ENCODE results near the gene NHLH2.

The NHLH2 gene

DNA sequence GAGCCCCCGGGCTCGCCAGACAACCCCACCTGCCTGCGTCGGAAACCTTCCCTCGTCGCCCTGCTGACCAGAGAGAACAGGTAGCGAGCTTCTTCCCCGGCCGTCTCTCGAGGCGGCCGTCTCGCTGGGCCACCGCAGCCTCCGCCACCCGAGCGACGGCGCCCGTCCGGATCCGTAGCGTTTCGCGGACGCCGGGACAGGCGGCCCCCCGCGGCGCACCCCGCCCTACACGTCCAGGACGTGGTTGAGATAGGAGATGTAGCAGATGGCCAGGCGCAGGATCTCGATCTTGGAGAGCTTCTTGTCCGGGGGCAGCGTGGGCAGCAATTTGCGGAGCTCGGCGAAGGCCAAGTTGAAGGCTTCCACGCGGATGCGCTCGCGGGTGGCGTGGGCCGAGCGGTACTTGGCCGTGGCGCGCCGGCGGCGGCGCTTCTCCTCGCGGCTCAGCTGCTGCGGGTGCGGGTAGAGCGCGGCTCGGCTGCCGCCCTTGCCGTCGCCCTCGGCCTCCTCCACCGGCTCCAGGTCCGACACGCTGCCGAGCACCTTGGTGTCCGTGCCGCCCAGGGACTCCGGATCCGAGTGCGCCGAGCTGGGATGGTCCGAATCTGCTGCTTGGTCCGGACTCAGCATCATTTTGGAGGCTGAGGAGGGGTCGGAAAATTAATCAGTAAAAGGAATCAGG lies 3.0 kb downstream of the NHLH2 start:
- no peak for DNase-seq

DNA sequence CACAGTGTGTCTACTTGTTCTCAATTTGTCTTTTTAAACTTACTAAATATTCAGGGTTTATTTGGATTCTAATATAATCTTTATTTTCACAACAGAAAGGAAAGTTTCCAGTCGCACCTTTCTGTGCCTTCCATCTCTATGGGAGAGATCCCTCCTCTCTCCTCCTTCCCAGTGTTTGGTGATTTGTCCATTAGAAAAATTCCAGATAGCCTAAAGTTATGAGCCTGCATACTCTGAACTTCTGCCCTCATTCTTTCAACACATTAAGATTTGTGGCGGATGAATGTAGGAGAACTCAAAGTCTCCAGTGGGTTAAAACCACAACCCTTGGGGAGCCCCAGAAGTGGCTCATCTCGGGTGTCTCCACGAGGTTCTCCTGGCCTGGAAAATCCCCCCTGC lies 3.6 kb downstream of the NHLH2 start:
- DNase-seq, result no peak

DNA sequence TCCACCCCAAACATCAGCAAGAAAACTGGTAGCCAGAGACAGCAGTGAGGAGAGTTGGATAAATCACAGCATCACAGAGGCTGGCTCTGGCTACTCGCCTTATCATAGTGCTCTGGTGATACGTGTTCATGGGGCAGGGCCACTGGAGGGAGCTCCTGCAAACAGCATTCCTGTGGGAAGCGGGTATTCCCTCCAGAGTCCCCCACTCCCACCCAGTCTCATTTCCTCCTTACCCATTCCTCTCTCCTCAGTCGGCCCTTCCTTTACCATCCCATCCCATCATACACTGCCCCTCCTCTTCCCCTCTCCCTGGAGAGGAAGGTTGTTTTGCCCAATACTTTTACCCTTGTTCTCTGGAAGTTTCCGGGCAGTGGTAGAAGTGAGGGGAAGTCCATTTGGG lies 7.1 kb downstream of the NHLH2 start:
- DNase-seq, result no peak

DNA sequence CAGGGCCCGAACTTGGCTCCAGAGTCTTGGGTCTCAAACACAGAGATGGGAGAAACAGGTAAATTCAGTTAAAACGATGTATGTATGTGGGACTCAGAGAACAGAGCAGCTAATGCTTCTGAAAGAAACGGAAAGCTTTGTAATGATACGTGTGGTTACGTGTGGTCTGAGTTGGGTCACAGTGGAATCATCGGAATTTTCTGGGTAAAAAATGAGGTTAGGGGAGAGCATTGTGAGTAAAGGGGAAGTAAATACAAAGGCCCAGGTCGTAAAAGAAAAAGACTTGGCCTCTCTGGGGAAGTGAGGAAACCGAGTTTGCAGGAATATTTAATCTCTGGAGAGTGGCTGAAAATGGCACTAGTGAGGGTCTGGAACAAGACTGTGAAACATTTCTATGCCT lies 8.3 kb downstream of the NHLH2 start:
- no peak for DNase-seq

DNA sequence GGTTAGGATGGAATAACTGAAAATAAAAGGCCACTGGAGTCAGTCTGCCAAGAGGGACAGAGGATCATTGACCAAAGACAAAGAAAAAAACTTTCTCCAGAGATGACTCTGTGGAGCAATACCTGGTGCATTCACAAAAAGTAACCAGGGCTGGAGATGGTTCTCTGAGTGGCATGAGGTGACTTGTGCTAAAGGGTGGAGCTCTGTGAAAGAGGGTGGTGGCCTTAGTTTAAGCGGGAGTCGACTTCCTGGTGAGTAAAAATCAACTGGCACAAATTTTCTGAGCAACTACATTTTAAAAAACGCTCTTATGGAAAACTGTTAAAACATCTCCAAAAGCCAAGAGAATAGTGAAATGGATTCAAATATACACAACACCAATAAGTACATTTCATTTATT lies 10.0 kb downstream of the NHLH2 start:
- DNase-seq, result no peak

DNA sequence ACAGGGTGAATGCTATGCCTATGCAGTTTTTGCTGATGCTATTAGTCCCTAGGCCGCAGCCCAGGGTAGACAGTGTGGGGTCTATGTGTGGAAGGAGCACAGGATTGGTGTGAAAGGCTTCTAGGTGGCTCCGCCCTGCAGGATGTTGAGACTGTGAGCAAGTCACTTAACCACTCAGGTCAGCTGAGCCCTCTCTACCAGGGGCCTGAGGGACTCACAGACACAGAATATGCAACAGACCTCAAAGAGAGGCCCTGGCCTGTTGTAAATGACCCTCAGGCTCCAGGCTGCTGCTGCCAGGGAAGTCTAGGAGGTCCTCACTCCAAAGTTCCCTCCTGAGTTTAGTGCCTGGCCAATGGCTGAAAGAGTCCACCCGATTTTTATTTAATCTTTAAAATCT lies 11.0 kb downstream of the NHLH2 start:
- no peak for DNase-seq

DNA sequence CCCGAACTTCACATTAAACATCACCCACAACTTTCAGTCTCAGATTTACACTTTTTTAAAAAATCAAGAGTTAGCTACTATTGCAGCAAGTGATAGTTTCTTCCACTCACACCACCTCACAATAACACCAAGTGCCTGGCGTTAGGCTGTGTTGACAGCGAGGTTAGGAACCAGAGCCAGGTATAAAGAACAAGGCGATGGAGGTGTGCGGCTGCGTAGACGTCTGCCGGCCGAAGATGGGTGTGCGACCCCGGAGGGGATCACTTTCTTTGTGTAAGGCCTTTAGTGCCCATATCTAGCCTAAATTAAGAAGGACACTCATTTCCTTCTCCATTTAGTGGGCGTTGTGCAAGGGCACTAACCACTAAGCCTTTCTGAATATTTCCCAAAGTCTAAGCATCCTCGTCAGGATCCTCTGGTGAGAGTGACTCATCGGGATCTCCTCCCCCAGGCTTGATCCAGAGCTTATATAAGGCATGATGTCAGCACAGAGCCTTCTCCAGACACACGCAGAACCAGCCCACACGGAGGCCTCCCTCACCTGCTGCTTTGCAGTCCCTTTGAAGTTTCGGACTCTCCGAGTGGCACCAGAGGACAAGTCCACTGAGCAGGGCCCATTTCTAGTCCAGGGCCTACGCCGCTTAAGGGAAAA lies 11.8 kb downstream of the NHLH2 start:
- no peak for DNase-seq

DNA sequence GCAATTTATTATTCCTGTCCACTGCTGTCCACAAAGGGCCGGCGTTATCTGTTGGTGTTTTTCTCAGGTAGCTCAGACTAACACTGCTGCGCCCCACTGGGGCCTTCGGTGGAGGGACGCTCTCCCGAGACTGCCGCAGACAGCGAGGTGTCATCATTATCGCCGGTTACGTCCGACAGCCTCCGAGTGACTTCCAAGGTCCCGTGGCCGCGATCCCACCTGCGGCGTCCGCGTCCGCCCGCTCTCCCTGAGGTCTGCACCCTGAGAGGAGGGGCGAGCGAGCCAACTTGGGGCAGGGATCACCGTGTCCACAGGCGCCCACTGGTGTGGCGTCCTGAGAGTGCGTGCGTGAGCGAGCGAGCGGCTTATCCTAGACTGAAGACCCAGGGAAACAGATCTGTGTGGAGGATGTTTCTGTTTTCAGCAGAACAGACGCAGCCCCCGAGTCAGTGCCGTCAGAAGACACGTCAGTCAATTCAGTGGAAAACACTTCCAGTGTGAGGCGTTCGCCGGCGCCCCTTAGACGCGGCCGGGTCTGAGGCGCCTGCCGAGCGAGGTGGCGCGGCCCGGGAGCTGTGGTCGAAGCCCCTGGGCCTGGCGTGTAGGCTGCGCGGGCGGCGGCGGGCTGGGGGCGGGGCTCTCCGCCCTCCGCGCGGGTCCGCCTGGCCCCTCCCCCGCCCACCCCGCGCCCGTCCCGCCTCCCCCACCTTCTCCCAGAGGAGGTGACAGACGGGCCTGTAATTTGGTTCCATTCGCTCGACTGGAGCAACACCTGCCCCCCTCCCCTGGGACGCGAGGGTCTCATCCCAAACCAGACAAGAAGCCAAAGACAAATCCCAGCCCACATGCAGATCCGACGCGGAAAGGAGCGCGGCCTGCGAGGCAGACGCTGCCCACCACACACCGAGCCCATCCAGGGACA lies 12.6 kb downstream of the NHLH2 start:
- no peak for DNase-seq

DNA sequence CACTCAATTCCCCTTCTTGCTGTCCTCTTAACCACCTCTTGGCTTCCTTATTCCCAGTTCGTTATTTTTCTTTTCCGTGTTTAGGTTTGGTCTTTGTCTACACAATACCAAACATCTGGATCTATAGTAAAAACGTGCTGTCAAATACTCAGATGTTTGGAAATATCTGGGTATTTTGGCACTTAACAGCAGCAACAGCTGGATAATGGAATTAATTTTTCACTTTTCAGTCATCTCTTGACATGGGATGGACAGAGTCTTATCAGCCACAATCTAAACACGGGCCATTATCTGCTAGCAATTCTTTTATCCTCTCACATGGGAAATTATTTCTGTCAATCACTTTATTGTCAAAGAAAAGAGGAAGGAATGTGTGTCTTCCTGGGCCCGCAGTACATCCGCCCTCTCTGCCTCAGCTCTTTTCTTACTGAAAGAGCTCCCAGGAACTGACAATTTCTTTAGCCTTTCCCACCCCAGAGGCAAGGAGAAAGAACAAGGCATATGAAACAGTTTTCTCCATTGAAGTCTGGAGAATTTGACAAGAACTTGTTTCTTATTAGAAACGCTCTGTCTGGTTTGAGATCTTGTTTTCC lies 13.4 kb downstream of the NHLH2 start:
- no peak for DNase-seq

DNA sequence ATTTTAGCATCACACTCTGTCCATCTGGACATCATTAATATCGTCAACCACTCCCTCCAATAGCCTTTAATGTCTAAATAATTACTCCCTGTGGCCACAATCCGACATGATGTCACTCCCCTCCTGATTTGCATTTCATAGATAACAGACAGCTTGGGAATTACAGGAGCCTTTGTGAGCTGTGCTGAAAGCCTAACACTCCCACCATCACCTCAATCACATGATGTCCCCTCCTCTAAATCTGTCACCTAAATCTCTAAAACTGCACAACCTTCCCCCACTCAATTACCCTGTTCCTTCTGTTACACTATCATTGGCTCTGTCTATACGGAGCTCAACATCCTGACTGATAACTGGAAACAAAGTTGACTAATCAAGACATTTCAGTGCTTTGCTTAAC lies 14.3 kb downstream of the NHLH2 start:
- no peak for DNase-seq

DNA sequence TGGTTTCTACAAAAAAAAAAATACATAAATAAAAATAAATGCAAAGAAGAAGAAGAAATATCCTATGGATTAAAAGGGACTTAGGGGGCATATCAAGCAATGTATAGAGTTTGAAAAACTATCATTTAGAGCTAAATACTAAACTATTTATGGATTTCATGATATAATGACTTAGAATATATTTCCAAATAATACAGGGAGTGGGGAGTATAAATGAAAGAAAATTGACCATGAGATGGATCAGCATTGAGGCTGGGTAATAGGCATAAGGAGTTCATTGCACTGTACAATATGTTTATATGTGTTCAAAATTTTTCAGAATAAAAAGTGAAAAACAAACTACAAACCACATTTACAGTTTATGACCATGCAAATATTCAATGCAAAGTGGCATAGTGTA lies 18.8 kb downstream of the NHLH2 start:
- no peak for DNase-seq

DNA sequence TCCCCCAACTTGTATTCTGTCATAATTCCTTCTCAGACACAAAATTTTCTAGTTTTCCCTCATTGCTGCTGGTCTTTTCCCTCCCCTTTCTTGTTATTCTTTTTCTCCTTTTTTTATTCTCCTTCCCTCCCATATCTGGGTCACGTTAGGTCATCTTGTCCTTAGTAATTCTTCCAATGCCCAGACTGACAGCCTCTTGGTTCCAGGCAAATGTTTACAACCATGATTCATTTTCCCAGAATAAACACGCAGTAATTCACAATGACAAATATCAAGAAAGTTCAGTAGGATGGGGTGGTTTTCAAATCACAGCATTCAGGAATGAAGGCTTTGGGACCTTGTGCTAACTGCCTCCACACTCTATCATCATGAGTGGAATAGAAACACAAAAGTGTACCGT lies 25.2 kb downstream of the NHLH2 start:
- DNase-seq, result no peak

DNA sequence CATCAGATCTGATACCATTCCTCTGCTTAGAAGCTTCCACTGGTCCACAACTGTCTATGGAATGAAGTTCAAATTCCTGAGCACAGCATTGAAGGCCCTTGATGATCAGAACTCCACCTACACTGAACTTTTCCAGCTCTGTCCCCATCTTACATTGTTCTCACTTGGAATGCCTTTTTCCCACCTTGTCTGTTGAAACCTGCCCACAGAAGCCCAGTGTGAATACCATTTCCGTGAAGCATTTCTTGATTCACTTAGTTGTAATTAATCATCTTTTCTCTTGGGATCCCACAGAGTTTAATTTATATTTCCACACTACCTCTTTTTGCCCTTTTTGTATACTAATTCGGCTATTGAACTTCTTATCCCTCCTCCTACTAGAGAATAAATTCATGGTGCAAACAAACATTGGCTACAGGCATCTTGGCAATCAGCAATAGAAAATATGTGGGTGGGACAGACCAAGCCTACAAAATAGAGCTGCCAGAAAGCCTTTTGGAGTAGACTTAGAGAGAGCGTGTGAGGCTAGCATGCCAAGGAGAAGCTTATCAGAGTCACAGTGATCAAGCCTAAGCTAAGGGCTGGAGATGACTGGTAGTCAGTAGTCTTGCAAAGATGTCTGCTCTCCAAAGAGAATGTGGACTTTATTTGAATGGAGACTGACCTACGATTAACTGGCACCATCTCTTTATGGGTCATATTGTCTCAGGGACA lies 26.1 kb downstream of the NHLH2 start:
- no peak for DNase-seq

DNA sequence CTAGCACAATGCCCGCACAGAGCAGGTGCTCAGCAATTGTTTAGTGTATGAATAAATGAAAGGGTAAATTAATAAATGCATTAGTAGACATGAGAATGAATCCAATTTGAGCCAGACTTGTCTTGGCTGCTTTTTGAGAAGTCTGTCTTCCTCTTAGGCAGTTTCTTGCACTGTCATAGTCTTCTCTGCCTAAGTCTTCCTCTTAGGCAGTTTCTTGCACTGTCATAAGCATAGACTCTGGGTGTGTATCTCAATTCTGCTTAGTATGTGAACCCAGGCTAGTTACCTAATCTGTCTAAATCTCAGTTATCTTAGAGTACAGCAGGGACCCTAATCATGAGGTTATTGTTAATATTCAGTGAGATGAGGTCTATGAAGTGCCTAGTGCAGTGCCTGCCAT lies 27.2 kb downstream of the NHLH2 start:
- no peak for DNase-seq

DNA sequence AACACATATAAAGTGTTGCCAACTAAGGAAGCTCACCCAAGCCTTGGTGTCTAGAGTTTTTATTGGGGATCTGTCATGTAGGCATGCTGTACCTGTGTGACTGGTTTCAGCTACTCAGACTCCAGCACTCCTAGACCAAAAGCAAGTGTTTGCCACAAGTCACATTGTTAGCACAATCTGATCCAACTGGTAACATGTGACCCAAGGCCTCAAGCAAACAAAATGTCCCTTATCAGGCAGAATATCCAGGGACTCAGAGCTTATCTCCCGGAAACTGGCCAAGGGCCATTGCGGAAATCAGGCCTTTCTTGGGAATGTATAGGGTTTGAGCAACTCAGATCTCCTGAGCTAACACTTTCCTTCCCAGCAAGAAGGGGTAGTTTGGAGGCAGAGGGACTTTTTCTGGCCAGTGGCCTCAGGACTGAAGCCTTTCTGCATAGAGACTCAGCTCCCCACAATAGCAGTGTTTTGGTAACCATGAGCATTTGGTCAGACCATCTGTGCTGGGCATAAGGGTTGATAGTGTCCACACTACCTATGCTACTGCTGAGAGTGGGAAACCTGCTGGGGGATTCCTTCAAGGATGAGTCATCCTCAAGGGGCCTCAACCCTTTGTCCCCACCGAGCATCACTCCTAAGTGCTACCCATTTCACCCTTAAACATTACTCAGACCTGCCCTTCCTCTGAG lies 29.6 kb downstream of the NHLH2 start:
- no peak for DNase-seq

DNA sequence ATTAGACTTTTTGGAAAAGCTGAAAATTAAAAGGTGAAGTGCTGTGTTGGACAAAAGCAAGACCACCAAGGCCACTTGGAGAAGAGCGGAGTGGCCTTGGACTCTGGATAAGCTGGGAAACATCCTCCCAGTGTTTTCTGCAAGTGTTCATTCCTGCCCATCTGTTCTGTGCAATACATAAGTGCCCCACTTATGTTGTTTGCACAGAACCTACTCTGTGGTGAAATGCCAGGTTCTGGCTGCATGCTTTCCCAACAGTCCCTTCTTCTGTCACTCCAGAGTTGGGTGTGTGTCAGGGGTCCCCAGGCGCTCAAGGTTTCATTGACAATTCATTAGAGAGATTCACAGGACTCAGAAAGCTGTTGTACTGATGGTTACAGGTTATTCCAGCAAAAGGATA lies 30.3 kb downstream of the NHLH2 start:
- no peak for DNase-seq

DNA sequence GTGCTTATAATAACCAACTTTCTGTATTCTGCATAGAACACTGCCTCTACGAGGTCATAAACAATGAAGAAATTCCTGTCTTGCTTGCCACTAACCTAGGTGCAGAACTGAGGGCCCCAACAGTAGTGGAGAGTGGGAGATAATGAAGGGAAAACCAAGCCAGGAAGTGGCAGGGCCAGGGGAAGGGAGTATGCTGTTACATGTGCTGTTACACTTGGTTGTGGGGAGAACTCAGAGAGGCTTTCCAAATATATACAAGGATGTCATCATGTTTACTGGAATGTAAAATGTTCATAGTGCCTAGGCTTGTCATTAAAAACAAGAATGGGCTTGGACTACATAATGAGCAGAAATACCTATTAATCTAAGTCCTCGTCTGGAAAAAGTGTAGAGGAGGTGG lies 31.1 kb downstream of the NHLH2 start:
- DNase-seq, result no peak

DNA sequence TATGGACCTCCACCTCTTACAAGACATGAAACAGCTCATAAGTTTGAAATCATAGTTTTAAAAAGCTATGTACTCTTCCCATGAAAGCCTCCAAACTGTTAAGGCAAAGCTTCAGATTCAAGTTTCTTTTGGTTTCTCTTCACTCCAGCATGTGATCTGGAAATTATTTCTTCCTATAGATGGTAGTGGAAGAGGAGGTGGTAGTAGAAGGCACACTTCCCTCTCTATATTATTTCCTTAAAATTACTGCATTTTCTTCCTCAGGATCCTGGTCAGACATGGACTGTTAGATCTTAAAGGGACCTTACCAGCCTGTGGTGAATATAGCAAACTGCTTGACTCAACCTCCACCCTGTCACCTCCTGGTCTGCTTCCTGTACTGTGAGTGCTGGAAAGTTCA lies 31.9 kb downstream of the NHLH2 start:
- no peak for DNase-seq

DNA sequence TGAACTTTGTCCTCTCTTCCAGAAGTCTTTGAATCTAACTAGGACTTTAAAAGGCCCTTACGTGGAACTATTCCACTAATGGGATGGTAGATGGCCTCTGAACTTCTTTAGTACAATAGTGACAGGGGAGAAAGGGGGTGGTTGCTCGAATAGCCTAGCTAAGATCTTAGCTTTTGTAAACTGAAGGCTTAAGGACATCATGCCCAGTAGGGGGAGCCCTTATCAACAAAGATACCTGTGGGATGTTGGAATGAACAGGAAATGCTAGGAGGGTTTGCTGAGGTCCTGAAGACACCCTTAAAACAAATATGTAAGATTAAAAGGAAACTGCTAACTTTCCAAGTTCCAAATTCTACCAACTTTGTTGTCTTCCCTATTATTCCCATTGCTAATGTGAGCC lies 33.2 kb downstream of the NHLH2 start:
- DNase-seq, result no peak

DNA sequence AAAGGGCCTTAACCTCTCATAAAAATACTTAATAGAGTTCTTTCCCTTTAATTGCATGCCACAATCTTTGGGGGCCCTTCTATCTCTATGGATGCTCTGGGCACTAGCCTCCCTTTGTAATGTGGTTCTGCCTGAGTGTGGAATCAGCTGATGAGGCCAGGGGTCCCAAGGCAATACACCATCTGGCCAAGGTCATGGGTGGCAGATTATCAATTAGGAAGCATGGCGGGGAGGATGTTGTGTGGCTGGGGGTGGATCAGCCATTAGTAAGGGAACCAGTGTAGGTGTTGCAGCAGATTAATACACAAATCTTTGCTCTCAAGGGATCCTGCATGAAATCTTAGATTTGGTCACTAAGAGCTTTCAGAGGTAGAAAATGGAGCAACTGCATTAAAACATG lies 35.3 kb downstream of the NHLH2 start:
- no peak for DNase-seq

DNA sequence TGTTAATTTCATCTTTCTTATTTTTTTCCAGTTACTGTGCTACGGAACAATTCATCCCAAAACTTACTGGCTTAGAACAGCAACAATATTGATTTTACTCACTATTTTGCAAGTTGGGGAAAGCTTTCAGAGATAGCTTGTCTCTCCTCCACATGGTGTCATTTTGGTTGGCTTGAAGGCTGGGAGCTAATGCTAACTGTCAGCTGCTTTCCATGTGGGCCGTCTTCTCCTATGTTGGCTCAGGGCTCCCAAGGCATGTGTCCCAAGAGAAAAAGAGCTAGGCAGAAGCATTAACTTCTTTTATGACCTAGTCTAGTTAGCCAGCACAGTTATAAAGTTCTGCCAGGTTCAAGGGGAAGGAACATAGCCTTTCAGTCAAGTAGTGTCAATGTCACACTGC lies 38.5 kb downstream of the NHLH2 start:
- no peak for DNase-seq

DNA sequence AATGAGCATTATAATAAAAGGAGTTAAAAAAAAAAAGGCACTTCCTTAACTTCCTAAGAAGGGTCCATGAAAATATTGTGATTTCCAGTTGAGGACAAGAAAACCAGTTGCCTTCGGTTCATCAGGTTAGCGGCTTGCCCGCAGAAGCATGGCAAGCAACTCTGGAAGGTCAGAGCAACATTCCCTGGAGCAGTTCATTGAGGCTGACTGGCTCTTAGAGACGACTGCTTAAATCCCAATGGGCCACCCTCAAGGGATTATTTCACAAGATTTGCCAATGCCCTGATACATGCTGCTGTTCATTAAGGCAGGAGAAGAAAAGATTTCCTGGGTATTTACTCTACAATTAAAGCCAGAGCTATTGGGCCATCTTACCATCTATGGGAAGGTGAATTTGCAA lies 43.4 kb downstream of the NHLH2 start:
- no peak for DNase-seq
